HCT116 (cell line): ENCODE data around the gene CACNA2D2.

Experiments
- EGR1 ChIP-seq: IDR thresholded peaks from 2 replicates; pipeline ENCODE4 v1.6.1; 2012; ENCODE audit warnings: low read depth
- EZH2 ChIP-seq: fragments of 200-600 bp; sonication (generic); IDR thresholded peaks from 2 replicates; pipeline ENCODE4 v1.6.1; 2017; ENCODE audit warnings: antibody characterized with exemption, mixed run types
- TF ChIP-seq, protein P1 (sequence below): IDR thresholded peaks from 2 replicates; pipeline ENCODE4 v1.6.1; 2012

DNA sequence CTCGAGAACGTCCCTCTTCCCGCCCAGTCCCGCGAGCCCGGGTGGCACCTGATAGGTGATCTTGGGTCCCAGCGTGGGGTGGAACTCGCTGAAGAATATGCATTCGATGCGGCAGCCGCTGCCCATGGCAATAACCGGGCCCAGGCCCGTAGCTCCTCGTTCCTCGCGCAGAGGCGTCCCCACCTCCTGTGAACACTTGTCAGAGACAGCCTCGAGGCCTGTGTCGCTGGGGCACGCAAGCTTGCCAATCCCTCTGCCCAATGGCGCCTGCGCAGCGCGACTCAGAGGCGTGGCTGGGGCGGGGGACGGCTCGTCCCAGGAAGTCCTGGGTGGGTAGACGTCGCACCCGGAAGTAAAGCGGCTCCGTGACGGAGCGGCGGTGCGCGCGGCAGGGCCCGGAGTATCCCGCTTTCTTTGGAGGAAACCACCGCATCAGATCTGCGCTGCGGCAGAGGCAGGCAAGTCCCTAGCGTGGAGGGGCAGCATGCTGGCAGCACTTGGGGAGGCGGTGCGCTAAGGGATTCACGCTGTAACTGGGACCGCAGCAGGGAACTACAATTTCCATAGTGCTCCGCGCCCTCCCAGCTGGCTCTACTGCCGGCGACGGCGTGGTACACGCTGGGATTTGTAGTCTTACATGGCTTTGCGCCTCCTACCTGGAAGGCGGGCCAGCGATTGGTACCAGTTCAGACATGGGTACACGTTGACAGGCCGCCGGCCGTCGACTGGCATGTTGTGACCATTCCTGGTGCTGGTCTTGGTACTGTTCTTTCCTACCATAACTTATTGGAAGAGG lies 152.7 kb downstream of the CACNA2D2 start, which contains the start of the genes CYB561D2 and NPRL2:
- TF ChIP-seq, protein P1, sequence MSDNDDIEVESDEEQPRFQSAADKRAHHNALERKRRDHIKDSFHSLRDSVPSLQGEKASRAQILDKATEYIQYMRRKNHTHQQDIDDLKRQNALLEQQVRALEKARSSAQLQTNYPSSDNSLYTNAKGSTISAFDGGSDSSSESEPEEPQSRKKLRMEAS, result no peak
- TF ChIP-seq EZH2 (no peak), EGR1 (no peak)
